Hematopoietic multipotent progenitor cell treated with erythropoietin and hydrocortisone succinate and interleukin-3 and kit ligand, for 17 days (in vitro differentiated cells): ENCODE data around the gene IL23R.

Experiments used
- DNase-seq: peaks from one replicate; pipeline ENCODE4 v3.0.0-alpha.2; 2015; ENCODE audit warnings: low spot score

The IL23R gene

DNA sequence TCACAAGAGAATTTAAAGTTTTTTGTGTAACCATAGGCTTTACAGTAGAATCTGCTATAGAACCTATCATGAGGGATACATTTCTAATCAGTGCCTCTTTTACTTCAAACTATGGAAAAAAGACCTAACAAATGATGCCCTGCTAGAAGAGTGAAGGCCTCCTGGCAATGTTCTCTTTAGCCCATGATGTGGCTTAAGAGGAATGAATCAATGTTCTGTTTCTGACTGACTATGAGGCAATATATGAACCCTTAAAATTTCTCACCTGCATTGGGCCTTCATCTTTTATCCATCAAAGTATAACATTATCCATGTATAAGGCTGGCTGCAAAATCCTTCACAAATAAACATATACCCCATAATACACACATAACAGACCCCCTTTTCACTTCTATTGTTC, 75.8 kb downstream of the IL23R start:
- no peak for DNase-seq

DNA sequence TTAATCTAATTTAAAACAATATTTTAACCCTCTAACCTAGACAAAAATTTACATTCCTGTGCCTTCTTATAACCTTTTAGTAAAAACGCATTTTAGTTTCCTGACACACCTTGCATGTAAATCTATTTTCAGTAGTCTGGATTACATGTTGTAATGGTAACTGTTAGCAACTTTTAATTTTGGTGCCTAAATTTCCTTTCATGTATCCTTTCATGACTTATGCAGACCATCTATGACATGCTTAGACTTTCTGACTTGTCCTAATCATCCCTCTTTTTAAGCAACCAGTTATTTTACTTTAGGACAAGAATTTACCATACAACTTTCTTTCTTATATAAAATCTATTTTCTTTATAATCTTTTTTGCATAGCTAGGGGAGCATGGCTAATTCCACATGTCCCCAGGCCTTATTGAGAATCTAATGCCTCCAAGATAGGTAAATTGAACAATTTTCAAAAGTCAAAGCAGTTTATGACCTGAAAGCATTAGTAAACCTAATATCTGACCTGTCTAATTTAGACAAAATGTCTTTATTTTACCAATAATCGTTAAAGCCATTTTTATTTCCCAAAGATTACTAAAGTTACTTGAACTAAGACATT, 83.9 kb downstream of the IL23R start:
- no peak for DNase-seq

DNA sequence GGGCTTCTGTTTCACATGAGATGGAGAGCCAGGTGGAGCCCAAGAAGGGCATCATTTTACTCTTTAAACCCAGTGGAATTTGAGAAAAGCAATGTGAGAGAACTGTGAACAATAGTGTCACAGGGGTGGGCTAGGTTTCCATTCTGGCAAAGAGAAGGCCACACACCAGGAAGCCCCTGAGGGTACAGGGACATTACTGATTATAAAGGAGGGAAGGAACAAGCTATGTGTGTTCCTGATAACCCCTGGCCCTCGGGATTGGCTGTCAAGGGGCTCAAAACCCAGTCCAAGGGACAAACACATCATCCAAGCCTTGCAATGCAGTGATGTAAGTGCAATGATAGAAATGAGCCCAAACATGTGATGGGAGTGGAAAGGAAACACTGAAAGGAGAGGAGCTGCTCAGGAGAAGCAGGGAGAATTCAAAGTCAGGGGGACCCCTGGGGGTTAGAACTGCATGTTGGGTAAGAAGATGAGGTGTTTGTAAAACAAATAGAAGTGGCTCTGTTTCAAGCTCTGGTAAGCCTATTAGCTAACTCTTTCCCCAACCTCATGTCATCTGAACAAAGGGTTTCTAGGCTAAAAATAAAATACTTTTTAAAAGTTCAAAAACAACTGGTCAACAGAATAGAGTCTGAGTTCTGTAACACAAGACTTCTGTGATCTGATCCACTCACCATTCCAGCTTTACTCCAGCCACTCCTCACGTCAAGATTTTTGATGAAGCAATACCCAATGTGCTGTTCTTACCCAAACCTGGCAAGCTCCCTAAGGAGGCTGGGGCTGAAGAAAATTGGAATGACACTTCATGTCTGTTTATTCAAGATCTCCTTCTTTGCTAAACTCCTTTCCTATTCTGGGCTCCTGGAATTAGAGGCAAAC, 90.3 kb downstream of the IL23R start:
- no peak for DNase-seq

DNA sequence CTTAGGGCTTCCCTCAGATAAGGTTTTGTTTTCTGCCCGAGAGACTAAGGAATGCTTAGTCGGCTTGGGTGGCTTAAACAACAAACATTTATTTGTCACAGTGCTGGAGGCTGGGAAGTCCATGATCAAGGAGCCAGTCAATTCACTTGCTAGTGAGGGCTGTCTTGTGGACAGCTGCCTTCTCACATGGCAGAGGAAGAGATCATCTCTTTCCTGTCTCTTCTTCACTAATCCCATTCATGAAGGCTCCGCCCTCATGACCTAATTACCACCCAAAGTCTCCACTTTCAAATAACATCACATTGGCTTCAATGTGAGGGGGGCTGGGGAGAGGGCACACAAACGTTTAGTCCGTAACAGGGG, 90.9 kb downstream of the IL23R start:
- no peak for DNase-seq

DNA sequence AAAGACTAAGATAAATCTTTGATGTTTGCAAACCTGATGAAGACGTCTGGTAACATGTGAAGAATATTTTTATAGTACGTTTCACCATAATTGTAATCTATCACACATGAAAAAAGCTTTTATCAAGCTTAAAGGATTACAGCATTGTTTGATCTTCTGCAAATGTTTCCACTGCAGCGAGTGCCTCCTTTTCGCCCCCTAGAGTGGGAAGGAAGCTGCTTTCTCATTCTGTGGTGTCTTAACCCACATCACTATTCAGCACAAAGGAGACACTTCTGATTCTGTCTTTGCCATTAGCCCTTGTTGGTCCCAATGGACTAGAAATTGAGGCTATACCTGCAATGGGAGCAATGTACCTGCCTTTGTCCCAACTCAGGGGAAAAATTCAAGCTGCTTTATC, 95.4 kb downstream of the IL23R start:
- no peak for DNase-seq

DNA sequence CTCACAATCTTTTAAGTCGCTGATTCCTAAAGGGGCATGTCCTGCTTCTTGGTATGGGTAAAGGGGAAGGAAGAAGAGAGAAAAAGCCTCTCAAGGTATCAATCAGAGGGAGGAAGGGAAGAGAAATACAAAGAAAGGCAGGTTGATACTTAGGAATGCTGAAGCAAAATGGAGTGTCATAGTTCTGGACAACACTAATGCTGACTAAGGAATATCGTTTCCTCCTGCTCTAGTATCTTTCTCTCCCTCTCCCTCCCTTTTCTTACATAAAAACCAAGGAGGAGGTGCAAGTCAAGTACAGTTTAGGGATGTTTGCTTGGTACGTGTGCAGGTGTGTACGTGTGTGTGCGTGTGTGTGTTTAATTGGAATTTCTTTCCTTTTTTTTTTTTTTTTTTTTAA, 96.5 kb downstream of the IL23R start:
- no peak for DNase-seq

DNA sequence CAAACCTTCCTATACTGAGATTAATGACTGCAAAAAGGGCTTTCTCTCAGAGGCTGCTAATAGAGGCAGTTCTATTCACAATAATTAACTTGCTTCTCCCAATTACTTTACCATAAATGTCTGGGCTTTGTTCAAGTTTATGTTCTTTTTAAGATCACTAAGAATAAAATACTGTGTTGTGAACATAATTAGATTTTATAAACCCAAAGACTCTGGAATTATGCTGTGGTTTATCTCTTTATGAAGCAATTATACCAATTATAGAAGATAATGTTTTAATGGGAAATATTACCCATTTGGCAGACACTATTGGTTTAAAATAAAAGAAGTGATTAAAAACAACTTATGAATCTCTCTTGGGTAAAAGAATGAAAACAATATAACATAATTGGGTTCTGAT, 97.9 kb downstream of the IL23R start:
- no peak for DNase-seq

DNA sequence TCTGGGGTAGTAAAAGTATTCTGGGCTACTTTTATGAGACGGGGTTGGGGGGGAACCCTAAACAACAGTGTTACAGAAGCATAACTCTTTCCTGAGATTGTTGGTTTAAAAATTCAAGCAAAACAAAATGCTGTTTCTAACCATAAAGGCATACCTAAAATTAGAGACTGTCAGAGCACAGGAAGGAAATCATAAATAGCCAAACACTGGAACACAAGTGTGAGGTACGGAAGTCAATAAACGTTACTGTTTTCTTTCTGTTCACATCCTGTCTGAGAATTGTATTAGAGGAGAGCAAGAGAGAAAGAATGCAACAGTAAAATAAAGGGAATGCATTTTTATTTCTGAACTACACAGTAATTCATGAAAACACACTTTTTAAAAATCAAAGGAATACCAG, 98.6 kb downstream of the IL23R start:
- DNase-seq = no peak

DNA sequence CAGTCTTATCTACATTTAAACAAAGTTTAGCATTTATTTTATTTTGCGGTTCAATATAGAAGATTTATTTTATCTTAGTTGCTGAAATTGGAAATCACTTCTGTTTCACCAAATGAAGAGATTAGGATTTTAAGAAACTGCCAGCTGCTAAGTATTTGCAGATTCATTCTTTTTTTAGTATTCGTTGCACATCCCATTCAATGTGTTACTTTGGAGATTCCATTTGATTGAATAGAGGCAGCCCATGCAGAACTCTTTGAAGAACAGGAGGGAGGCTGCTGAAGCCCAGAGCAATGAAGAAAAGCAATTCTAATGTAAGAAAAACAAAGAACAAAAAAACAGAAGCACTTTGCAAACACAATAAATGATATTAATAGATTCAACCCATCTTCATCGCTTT, 102.8 kb downstream of the IL23R start:
- no peak for DNase-seq

DNA sequence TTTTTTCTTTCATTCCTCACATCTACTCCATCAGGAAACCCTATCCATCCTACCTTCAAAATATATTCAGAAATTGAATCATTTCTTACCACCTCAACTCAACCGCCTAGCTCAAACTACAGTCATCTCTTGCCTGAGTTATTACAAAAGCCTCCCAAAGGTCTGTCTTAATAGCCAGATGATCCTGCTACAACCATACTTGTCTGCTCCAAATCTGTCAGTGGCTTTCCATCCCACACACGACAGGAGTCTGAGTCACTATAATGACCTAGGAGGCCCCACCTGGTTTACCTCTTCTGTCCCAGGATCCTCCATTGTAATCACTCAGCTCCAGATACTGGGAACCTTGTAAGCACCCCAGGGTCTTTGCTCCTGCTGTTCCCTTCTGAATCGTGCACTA, 104.3 kb downstream of the IL23R start:
- DNase-seq = no peak

DNA sequence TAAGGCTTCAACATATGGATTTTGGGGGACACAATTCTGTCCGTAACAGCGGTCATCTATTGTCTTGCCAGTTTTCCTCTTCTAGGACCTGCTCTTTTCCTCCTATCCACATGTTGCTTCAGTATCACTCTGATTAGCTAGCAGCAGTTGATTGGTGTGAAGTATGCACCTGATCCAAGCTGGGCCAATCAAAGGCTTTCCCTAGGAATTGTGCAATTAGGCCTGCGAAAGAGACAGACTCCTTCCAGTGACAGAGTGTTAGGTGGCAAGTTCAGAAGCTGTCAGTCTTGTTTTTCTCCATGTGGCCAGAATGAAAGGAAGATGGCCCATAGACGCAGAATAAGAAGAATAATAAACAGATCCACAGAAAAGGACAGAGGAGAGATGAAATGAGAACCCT, 107.3 kb downstream of the IL23R start:
- no peak for DNase-seq

DNA sequence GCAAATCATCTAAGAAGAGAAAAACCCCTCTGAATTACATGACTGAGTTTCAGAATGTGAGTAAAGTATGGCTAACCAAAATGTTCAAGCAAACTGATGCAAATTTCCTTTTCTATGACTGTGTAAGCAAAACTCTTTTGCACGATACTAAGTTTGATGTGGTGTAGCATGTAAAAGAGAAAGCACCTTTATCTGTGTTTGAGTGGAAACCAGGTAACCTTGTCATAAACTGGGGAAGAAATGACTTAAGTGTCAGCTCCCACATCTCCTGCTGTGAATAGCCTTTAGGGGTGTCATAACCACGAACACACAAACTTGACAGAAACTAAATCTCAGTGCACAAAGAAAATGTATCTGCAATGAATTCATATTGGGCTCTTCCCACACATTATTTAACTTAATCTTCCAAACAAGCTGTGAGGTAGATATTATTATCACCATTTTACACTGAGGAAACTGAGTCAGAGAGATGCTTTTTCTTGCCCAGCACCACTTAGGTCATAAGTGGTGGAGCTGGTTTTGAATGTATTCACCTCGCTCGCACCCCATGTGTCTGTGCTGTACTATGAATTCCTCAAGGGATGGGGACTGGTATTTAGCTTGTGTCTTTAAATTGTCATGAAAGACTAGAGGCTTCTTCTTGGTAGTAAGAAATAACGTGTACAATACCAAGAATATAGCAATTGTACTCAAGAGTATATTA, 108.5 kb downstream of the IL23R start:
- no peak for DNase-seq

DNA sequence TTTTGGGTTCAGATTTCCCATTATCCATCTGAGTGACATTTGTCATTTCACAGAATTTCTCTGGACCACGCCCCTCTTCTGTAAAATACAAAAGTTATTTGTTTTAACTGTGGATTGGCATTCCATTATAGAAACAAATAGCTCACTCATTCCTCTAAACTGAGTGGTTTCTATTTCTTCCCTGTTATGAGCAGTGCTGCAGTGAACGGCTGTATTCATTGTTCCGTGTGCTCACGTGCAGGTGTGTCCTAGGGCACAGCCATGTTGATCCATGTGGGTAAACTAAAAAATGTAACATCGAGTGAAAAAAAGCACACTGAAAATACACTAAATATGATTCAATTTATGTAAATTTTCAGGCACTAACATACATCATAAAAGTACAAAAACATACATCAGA, 114.4 kb downstream of the IL23R start:
- DNase-seq = no peak

DNA sequence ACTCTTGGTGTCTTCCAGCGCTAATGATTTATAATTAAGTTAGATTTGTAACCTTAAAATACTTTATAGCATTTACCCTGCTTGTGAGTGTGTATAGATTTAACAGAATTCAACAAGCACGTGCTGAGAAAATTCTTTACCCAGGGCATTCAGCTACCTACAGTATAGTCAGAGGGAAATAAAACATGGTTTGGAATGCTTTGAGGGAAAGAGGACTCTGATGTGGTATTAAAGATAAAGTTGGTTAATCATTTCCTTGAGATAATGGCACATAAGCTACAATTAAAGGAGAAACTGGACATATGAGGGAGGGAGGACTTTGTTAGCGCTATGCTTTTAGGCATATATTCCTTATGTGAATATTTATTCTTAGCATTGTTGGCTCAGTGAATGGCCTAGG, 115.0 kb downstream of the IL23R start:
- DNase-seq = no peak

DNA sequence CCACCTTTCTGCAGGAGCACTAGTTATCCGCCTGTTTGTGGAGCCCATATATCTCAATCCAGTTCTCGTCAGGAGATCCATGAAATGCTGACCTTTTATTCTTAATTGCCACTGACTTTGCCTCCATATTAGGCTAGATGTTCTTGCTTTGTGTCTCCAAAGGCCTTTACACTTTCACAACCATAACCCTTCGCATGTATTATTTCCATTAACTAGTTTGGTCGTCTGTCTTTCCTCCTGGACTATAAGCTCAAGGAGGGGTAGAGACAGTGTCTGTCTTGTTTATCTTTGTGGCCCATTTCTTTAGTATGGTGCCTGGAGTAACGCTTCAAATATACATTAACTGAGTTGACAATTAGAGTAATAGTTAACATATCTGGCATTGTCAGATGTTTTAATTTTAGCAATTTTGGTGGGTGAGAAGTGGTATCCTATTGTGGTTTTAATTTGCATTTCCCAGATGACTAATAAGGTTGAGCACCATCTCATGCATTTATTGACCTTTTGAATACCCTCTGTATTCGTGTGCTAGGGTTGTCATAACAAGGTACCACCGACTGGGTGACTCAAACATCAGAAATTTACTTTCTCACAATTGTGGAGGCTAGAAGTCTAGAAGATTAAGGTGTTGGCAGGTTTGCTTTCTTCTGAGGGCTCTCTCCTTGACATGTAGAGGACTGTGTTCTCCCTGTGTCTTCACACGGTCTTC, 119.7 kb downstream of the IL23R start:
- no peak for DNase-seq

DNA sequence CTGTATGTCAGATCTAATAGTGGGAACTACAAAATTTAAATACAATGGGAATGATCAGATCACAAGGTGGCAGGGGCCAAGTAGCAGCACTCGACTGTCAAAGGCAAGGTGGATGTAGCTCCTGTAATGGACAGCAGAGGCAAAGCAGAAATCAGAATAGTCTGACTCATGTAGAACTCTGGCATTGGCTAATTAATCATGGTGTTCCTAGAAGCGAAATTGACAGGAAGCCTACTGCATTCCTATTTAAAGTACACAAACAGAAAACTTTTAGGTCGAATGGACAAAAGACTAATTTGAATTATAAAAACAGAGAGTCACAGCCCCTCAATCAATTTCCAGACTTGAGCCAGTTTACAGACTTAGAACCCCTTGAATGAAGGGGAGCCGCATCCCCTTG, 124.0 kb downstream of the IL23R start:
- no peak for DNase-seq

DNA sequence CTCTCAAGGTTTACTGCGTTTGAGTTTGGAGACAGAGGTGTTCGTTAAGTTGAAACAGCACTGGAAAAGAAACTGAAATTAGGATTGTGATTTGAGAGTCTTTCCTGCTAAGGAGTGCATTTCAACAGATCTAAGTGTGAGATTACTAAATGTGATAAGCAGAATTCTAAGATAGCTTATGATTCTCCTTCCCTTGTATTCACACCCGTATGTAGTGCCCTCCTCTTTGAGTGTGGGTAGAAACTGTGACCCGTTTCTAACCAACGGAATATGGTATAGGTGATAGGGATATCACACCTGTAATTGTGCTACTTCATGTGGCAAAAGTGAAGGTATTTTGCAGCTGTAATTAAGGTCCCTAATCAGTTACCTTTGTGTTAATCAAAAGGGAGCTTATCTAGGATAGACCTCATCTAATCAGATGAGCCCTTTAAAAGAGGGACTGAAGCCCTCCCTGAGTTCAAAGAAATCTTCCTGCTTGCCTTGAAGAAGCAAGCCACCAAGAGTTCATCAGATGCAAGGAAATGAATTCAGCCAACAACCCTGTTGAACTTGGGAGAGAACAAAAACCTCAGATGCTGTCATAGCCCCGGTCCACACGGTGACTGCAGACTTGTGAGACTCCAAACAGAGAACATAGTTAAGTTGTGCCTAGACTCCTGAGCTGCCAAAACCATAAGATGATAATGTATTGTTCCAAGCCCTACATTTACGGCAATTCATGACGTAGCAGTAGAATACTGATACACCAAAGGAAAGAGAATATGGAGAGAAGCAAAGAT, 128.8 kb downstream of the IL23R start:
- DNase-seq = no peak

DNA sequence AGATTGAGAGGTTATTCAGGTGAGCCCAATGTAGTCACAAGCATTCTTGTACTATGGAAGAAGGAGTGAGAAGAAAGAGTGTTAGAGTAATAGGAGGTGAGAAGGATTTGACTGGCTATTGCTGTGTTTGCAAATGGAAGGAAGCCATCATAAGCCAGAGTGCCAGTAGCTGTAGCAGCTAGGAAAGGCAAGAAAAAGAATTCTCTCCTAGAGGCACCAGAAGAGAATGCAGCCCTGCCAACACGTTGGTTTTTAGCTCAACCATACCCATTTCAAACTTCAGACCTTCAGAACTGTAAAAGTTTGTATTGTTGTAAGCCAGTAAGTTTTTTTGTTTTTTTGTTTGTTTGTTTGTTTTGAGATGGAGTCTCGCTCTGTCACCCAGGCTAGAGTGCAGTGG, 132.5 kb downstream of the IL23R start:
- DNase-seq = no peak

DNA sequence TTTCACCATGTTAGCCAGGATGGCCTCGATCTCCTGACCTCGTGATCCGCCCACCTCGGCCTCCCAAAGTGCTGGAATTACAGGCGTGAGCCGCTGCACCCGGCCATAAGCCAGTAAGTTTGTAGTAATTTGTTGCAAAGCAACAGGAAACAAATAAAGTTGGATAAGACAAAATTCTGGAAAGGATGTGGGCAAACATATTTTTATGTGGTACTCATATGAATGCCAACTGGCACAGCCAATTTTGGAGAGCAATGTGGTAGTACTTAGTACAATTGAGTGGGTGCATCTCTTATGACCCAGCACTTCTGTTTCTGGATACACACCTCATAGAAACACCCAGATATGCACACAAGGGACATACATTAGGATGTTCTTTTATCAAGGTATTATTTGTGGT, 133.0 kb downstream of the IL23R start:
- no peak for DNase-seq

DNA sequence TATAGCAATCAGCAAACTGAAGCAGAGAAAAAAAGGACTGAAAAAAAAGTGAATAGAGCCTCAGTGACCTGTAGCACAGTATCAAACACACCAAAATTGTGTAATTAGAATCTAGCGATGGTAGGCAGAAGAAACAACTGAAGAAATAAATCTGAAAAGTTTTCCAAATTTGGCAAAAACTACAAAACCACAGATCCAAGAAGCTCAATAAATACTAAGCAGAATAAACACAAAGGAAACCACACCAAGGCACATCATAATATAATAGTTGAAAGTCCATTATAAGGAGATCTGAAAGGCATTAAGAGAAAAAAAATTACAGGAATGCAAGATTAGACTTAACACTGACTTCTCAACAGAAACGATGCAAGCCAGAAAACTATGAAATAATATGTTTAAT, 134.3 kb downstream of the IL23R start:
- no peak for DNase-seq

DNA sequence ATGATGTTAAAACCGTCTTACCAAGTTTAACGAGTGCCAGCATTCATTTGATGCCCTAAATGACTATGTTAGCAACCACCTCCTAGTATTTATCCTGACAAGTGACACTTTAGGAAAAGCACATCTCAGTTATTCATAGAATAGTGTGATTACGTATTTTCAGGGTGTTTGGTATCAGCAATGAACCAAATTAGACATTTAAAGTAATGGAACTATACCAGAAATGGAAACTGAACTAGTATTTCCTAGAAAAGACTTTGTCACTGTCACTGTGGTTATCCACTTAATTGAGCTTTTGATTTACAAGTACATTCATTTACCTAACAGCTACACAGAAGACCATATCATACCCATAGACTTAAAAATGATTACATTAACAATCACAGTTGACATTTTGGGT, 137.8 kb downstream of the IL23R start:
- DNase-seq = no peak

DNA sequence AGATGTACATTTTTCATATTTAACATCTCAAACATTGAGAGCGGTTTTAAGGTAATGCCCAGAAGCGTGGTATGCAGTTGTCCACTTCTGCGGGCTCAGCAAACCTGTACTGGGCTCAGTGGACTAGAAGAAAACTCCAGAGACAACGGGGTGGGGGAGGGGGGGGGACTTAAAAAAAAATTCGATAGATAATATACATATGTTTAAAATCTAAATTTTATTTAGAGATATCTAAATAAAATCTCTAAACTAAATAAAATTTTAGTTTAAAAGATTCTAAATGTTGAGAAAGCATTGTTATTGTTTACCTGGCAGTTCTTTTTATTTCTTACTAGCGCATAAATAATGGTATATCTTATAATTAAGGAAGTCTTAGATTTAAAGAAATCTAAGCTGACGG, 140.3 kb downstream of the IL23R start:
- no peak for DNase-seq
